ENCODE data around the gene C19orf12. TPM values are rescaled to one million over a fixed set of nuclear protein-coding genes. Genes with fewer than 3 reads are reported as not detected.

The C19orf12 gene
- total and polyA plus RNA-seq, 2 of the 4 experiments (the other 2 are of a cell fraction) = 16.3 to 24.0 TPM

GRCh38 chr19:29741226-29741625 is 26.2 kb upstream of the C19orf12 start:
- intact Hi-C loops (cut with micrococcal nuclease) = no loop called here
- H3K27me3 ChIP-seq (ENCODE audit: control insufficient read depth, insufficient read depth, low read length) = peaks cover 8% of the 10 kb centered on the region; the same call in 1 of the 2 replicates
- H4K8ac ChIP-seq (ENCODE audit: low read depth in 2 of 2, low read length in 2 of 2) = no peak overlapping the region
- no peak overlapping the region for H3K23ac ChIP-seq (ENCODE audit: low read depth, low read length)
- H2AK9ac ChIP-seq (replicated peaks; ENCODE audit: low read depth, low read length, poor library complexity) = no peak overlapping the region
- ChIA-PET CTCF (interaction anchor here (0.9 kb wide), 1 partner anchor 19 kb away, joined by 3 read pairs; no protein-coding TSS in a partner anchor), POLR2A (ENCODE audit: unreplicated experiment) (no interaction called here)
- H3K36me3 ChIP-seq (ENCODE audit: control insufficient read depth, insufficient read depth, low read length) = no peaks in the 10 kb centered on the region
- H3K9me3 ChIP-seq (ENCODE audit: control insufficient read depth, insufficient read depth, low read length) = no peaks in the 10 kb centered on the region
- no peak for TF ChIP-seq CTCF (conservative IDR thresholded peaks at IDR 0.05; ENCODE audit: low read depth, low read length)
- TF ChIP-seq USF2 (IDR thresholded peaks at IDR 0.05; ENCODE audit: low read depth, low read length) = no peak
- TF ChIP-seq NFE2L2 (IDR thresholded peaks at IDR 0.05; ENCODE audit: low read depth, low read length) = no peak
- no peak for TF ChIP-seq CHD1 (IDR thresholded peaks at IDR 0.05; ENCODE audit: low read depth, low read length)
- TF ChIP-seq ELK1 (IDR thresholded peaks at IDR 0.05; ENCODE audit: borderline replicate concordance, low read depth, low read length) = no peak
- no peak for TF ChIP-seq RCOR1 (IDR thresholded peaks at IDR 0.05; ENCODE audit: insufficient replicate concordance, low read length)
- no peak for TF ChIP-seq MAZ (IDR thresholded peaks at IDR 0.05; ENCODE audit: borderline replicate concordance, low read depth, low read length)
- TF ChIP-seq FOS (IDR thresholded peaks at IDR 0.05; ENCODE audit: low read depth, low read length) = no peak
- no peak for TF ChIP-seq CEBPB (IDR thresholded peaks at IDR 0.05; ENCODE audit: low read depth, low read length)
- no peak for TF ChIP-seq POLR2A (IDR thresholded peaks at IDR 0.05; ENCODE audit: low read depth, low read length)
- no peak for TF ChIP-seq MAFK (IDR thresholded peaks at IDR 0.05; ENCODE audit: low read depth, low read length)
- TF ChIP-seq SMC3 (IDR thresholded peaks at IDR 0.05; ENCODE audit: low read depth, low read length) = no peak
- no peak for TF ChIP-seq BHLHE40 (IDR thresholded peaks at IDR 0.05; ENCODE audit: low read depth, low read length)
- TF ChIP-seq RFX5 (IDR thresholded peaks at IDR 0.05; ENCODE audit: low read depth, low read length) = no peak
- BruUV-seq (replicated peaks) = no TSS peak
- no peak overlapping the region for H3K4ac ChIP-seq (ENCODE audit: low read depth, low read length)
- H3K4me3 ChIP-seq (ENCODE audit: insufficient read depth, low read depth, low read length) = no peak overlapping the region
- H2BK15ac ChIP-seq (ENCODE audit: low read depth, low read length) = no peak overlapping the region
- H4K5ac ChIP-seq (ENCODE audit: low read depth, low read length) = no peak overlapping the region
- no peak overlapping the region for H3K14ac ChIP-seq (replicated peaks; ENCODE audit: low read depth, low read length)
- no peaks in the 10 kb centered on the region for H3K9me1 ChIP-seq (ENCODE audit: insufficient read depth, low read length)
- H2AFZ ChIP-seq (replicated peaks; ENCODE audit: low read length, poor library complexity) = no peak overlapping the region
- no peak overlapping the region for H2BK120ac ChIP-seq (ENCODE audit: low read depth, low read length)
- dilution Hi-C loops (cut with HindIII; ENCODE audit: low sequenced_read_pairs, unreplicated experiment) = no loop called here
- H2BK5ac ChIP-seq (ENCODE audit: low read depth, low read length, poor library complexity, severe bottlenecking) = no peak overlapping the region
- DNase-seq (no peak), ATAC-seq (ENCODE audit: low read depth) (no peak)
- no peaks in the 10 kb centered on the region for H3K4me1 ChIP-seq (ENCODE audit: control insufficient read depth, insufficient read depth, low read length)
- WGBS, 2 experiments (ENCODE audit: extremely low coverage in 2 of 2, insufficient read length in 1 of 2) = 60% methylated on average over 1 of the region's 10 CpGs; no CpG with 5 or more reads in 1 of the 2 experiments
- in situ Hi-C loops (cut with MboI; ENCODE audit: low sequenced_read_pairs) = no loop called here
- no peak overlapping the region for H3K4me2 ChIP-seq (ENCODE audit: low read depth, low read length)
- H3K79me1 ChIP-seq (ENCODE audit: low read depth in 1 of 2, low read length in 2 of 2) = no peaks in the 10 kb centered on the region
- no peak overlapping the region for H3K18ac ChIP-seq (ENCODE audit: low read depth, low read length)
- no peaks in the 10 kb centered on the region for H4K20me1 ChIP-seq (ENCODE audit: insufficient read depth, low read length)
- H3K9ac ChIP-seq (ENCODE audit: low read depth, low read length) = no peak overlapping the region
- H4K91ac ChIP-seq (ENCODE audit: insufficient read depth, low read depth, low read length) = no peak overlapping the region
- no peak overlapping the region for H2BK20ac ChIP-seq (ENCODE audit: low read depth, low read length)
- H3K27ac ChIP-seq (ENCODE audit: insufficient read depth, low read length) = no peak overlapping the region
- H3K56ac ChIP-seq (ENCODE audit: extremely low read depth, insufficient read depth, low read length) = no peak overlapping the region
- no peak overlapping the region for H2AK5ac ChIP-seq (ENCODE audit: low read depth, low read length)
